GM23338 (cell line): ENCODE measurements around the gene PRKAR1B. TPM values are rescaled to one million over a fixed set of nuclear protein-coding genes. Genes with fewer than 3 reads are reported as not detected.

Source experiments
- ATAC-seq: fragments of 200-7000 bp; cut with Tn5 transposase; 3 replicates; pipeline ENCODE4 v1.9.1; 2020
- DNase-seq: peaks from one replicate; pipeline ENCODE4 v3.0.0-alpha.2; 2015; ENCODE audit warnings: low spot score
- H2AFZ ChIP-seq: fragments of 200-600 bp; sonication (generic); 2 replicates; pipeline ENCODE4 v1.8.0; 2016; ENCODE audit warnings: antibody characterized with exemption, mild to moderate bottlenecking, moderate library complexity
- H3F3A ChIP-seq: fragments of 200-600 bp; sonication (generic); replicated peaks from 2 replicates; pipeline ENCODE4 v1.8.0; 2017; ENCODE audit warnings: antibody characterized with exemption, mixed run types, low read depth
- H3K27ac ChIP-seq: fragments of 200-600 bp; sonication (generic); 2 replicates; pipeline ENCODE4 v1.6.1; 2016; ENCODE audit warnings: low read depth
- H3K27me3 ChIP-seq: fragments of 200-600 bp; sonication (generic); 2 replicates; pipeline ENCODE4 v1.8.0; 2016; ENCODE audit warnings: mild to moderate bottlenecking, mixed run types, moderate library complexity; ENCODE audit not compliant: insufficient read depth
- H3K36me3 ChIP-seq: fragments of 200-600 bp; sonication (generic); 2 replicates; pipeline ENCODE4 v1.8.0; 2016; ENCODE audit warnings: mild to moderate bottlenecking; ENCODE audit not compliant: insufficient read depth
- H3K4me1 ChIP-seq: fragments of 200-600 bp; sonication (generic); 2 replicates; pipeline ENCODE4 v1.8.0; 2016; ENCODE audit warnings: mild to moderate bottlenecking, moderate library complexity; ENCODE audit not compliant: insufficient read depth
- H3K4me2 ChIP-seq: fragments of 200-600 bp; sonication (generic); 2 replicates; pipeline ENCODE4 v1.7.1; 2017; ENCODE audit warnings: mixed run types
- H3K4me3 ChIP-seq: fragments of 200-600 bp; sonication (generic); 2 replicates; pipeline ENCODE4 v1.6.1; 2016; ENCODE audit warnings: mixed run types
- H3K79me2 ChIP-seq: fragments of 200-600 bp; sonication (generic); replicated peaks from 2 replicates; pipeline ENCODE4 v1.8.0; 2017; ENCODE audit warnings: mild to moderate bottlenecking; ENCODE audit not compliant: insufficient read depth
- H3K9me2 ChIP-seq: fragments of 200-600 bp; sonication (generic); 2 replicates; pipeline ENCODE4 v1.8.0; 2017; ENCODE audit not compliant: insufficient read depth
- H4K20me1 ChIP-seq: fragments of 200-600 bp; sonication (generic); replicated peaks from 2 replicates; pipeline ENCODE4 v1.8.0; 2017; ENCODE audit warnings: mild to moderate bottlenecking; ENCODE audit not compliant: insufficient read depth
- H3K27ac Mint-ChIP-seq: 2 replicates; pipeline ENCODE4 v1.8.0; 2020; ENCODE audit warnings: inconsistent platforms, mild to moderate bottlenecking, moderate library complexity, mixed read lengths
- H3K27me3 Mint-ChIP-seq: 3 replicates; pipeline ENCODE4 v1.8.0; 2022; ENCODE audit warnings: low read depth, mild to moderate bottlenecking, moderate library complexity, mixed read lengths, inconsistent platforms; ENCODE audit not compliant: insufficient read depth, poor library complexity
- H3K36me3 Mint-ChIP-seq: 3 replicates; pipeline ENCODE4 v1.8.0; 2021; ENCODE audit warnings: low read depth, mild to moderate bottlenecking, inconsistent platforms, moderate library complexity, mixed read lengths
- H3K4me1 Mint-ChIP-seq: 3 replicates; pipeline ENCODE4 v1.8.0; 2020; ENCODE audit warnings: mild to moderate bottlenecking, inconsistent platforms, mixed read lengths
- H3K4me3 Mint-ChIP-seq: 3 replicates; pipeline ENCODE4 v1.8.0; 2021; ENCODE audit warnings: moderate library complexity, mild to moderate bottlenecking, inconsistent platforms, mixed read lengths
- H3K9me3 Mint-ChIP-seq: 3 replicates; pipeline ENCODE4 v1.8.0; 2020; ENCODE audit warnings: moderate library complexity, mild to moderate bottlenecking, inconsistent platforms, mixed read lengths
- CREB1 ChIP-seq: fragments of 250-450 bp; sonication (Bioruptor Pico); IDR thresholded peaks from 2 replicates; pipeline ENCODE4 v1.5.0; 2020; ENCODE audit warnings: low read depth, mild to moderate bottlenecking, moderate library complexity
- CTCF ChIP-seq, 2 experiments: fragments of 200-600 bp in 1 of 2; sonication (generic) in 1 of 2; conservative IDR thresholded peaks; 2 replicates each; pipeline versions ENCODE4 v1.5.1 to v1.6.1; 2016 to 2017; ENCODE audit warnings: antibody characterized with exemption in 2 of 2, low read depth in 2 of 2, mild to moderate bottlenecking in 2 of 2, moderate library complexity in 1 of 2
- EZH2 ChIP-seq: fragments of 200-600 bp; sonication (generic); IDR thresholded peaks from one replicate; pipeline ENCODE4 v1.8.0; 2017; ENCODE audit warnings: antibody characterized with exemption, mild to moderate bottlenecking, low read depth; ENCODE audit not compliant: unreplicated experiment
- EZH2phosphoT487 ChIP-seq: fragments of 200-600 bp; sonication (generic); IDR thresholded peaks from one replicate; pipeline ENCODE4 v1.8.1; 2018; ENCODE audit warnings: antibody characterized with exemption; ENCODE audit not compliant: unreplicated experiment
- JUNB ChIP-seq: IDR thresholded peaks from one replicate; pipeline ENCODE4 v1.6.1; 2016; ENCODE audit warnings: antibody characterized with exemption; ENCODE audit not compliant: unreplicated experiment
- NANOG ChIP-seq: IDR thresholded peaks from 2 replicates; pipeline ENCODE4 v1.6.1; 2016; ENCODE audit warnings: antibody characterized with exemption, borderline replicate concordance
- POLR2AphosphoS5 ChIP-seq: IDR thresholded peaks from 2 replicates; pipeline ENCODE4 v1.6.1; 2016; ENCODE audit warnings: antibody characterized with exemption, low read depth
- STAT1 ChIP-seq: IDR thresholded peaks from one replicate; pipeline ENCODE4 v1.6.1; 2016; ENCODE audit warnings: antibody characterized with exemption; ENCODE audit not compliant: unreplicated experiment
- ZNF114 ChIP-seq: fragments of 250-450 bp; sonication (Bioruptor Pico); IDR thresholded peaks from 2 replicates; pipeline ENCODE4 v1.5.0; 2020; ENCODE audit warnings: mild to moderate bottlenecking, moderate library complexity
- ZNF331 ChIP-seq: fragments of 250-450 bp; sonication (Bioruptor Pico); IDR thresholded peaks from 2 replicates; pipeline ENCODE4 v1.5.0; 2020; ENCODE audit warnings: low read depth, mild to moderate bottlenecking, moderate library complexity
- ZNF462 ChIP-seq: fragments of 250-450 bp; sonication (Bioruptor Pico); IDR thresholded peaks from 2 replicates; pipeline ENCODE4 v1.5.0; 2020; ENCODE audit warnings: mild to moderate bottlenecking, moderate library complexity
- polyA plus RNA-seq: library from polyadenylated mRNA; unstranded; fragments of >200 nt; fragmentation: Nextera tagmentation; extraction: Ambion mirVana; gene quantifications from 2 replicates; pipeline ENCODE4 v1.2.1, GENCODE V29; 2016
- total RNA-seq: library from RNA; depleted of rRNA; stranded (reverse); fragments of >200 nt; shearing (Covaris generic); gene quantifications from 2 replicates; pipeline ENCODE4 v1.2.3, GENCODE V29; 2014
- TF ChIP-seq, protein P1 (sequence below): IDR thresholded peaks from 2 replicates; pipeline ENCODE4 v1.6.1; 2016; ENCODE audit warnings: antibody characterized with exemption
- TF ChIP-seq, protein P2 (sequence below): IDR thresholded peaks from one replicate; pipeline ENCODE4 v1.6.1; 2018; ENCODE audit warnings: antibody characterized with exemption; ENCODE audit not compliant: unreplicated experiment

The PRKAR1B gene
- total and polyA plus RNA-seq, 2 experiments from 2014 or later, result 35.7 to 36.7 TPM

DNA sequence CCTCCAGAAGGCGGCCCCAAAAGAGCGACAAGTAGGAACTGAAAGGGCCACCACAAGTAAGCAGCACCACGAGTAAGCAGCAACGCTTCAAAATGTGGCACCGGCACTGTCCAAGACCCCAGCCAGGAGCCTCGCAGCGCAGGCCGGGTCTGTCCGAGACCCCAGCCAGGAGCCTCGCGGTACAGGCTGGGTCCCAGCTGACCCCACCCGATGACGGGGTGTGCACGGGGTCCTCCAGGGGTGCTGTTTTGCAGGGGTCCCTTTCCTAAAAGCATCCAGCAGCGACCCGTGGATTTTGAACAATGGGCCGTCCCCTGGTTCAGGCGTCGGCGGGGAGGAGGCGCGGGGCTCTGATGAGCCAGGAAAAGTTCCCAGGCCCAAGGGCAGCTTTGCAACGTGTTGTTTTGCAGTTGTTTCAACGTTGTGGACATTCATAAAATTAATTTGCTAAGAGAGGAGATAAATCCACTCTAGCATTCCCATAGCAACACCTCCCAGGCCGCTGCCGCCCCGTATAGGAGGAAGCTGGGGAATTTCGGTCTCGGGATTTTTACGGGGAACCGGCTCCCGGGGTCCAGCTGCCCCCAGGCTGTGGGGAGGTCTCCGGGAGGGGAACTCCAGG, 155.9 kb downstream of the PRKAR1B start:
- Histone ChIP-seq H3K27me3 (no peaks in the 10 kb centered on the region), H3K36me3 (no peaks in the 10 kb centered on the region), H4K20me1 (no peaks in the 10 kb centered on the region), H3K79me2 (peaks cover 4% of the 10 kb centered on the region; the same call in 1 of the 2 replicates), H3K4me2 (no peak overlapping the region), H3K4me1 (no peaks in the 10 kb centered on the region; the same call in 1 of the 2 replicates), H3K4me3 (no peak overlapping the region), H3K9me2 (peaks cover 2% of the 10 kb centered on the region), H3F3A (no peaks in the 10 kb centered on the region), H3K27ac (no peak overlapping the region), H2AFZ (no peak overlapping the region)
- H3K4me3 Mint-ChIP-seq, result no peak overlapping the region
- H3K4me1 Mint-ChIP-seq, result peaks cover 19% of the 10 kb centered on the region
- peaks cover 4% of the 10 kb centered on the region for H3K27me3 Mint-ChIP-seq
- ATAC-seq (no peak), DNase-seq (no peak)
- no peak for TF ChIP-seq STAT1
- no peak for TF ChIP-seq POLR2AphosphoS5
- TF ChIP-seq JUNB, result no peak
- TF ChIP-seq ZNF462 (CRISPR knock-in tag), result no peak
- no peak for TF ChIP-seq ZNF114 (CRISPR knock-in tag)
- TF ChIP-seq CTCF (conservative IDR thresholded peaks at IDR 0.05; ENCODE audit: low read depth in 2 of 2), result no peak
- TF ChIP-seq EZH2, result no peak
- no peak for TF ChIP-seq CREB1 (CRISPR knock-in tag)
- no peak for TF ChIP-seq ZNF331 (CRISPR knock-in tag)
- TF ChIP-seq, protein P1, sequence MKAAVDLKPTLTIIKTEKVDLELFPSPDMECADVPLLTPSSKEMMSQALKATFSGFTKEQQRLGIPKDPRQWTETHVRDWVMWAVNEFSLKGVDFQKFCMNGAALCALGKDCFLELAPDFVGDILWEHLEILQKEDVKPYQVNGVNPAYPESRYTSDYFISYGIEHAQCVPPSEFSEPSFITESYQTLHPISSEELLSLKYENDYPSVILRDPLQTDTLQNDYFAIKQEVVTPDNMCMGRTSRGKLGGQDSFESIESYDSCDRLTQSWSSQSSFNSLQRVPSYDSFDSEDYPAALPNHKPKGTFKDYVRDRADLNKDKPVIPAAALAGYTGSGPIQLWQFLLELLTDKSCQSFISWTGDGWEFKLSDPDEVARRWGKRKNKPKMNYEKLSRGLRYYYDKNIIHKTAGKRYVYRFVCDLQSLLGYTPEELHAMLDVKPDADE, result no peak
- TF ChIP-seq NANOG, result no peak
- TF ChIP-seq, protein P2, sequence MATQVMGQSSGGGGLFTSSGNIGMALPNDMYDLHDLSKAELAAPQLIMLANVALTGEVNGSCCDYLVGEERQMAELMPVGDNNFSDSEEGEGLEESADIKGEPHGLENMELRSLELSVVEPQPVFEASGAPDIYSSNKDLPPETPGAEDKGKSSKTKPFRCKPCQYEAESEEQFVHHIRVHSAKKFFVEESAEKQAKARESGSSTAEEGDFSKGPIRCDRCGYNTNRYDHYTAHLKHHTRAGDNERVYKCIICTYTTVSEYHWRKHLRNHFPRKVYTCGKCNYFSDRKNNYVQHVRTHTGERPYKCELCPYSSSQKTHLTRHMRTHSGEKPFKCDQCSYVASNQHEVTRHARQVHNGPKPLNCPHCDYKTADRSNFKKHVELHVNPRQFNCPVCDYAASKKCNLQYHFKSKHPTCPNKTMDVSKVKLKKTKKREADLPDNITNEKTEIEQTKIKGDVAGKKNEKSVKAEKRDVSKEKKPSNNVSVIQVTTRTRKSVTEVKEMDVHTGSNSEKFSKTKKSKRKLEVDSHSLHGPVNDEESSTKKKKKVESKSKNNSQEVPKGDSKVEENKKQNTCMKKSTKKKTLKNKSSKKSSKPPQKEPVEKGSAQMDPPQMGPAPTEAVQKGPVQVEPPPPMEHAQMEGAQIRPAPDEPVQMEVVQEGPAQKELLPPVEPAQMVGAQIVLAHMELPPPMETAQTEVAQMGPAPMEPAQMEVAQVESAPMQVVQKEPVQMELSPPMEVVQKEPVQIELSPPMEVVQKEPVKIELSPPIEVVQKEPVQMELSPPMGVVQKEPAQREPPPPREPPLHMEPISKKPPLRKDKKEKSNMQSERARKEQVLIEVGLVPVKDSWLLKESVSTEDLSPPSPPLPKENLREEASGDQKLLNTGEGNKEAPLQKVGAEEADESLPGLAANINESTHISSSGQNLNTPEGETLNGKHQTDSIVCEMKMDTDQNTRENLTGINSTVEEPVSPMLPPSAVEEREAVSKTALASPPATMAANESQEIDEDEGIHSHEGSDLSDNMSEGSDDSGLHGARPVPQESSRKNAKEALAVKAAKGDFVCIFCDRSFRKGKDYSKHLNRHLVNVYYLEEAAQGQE, result no peak
- no peak for TF ChIP-seq EZH2phosphoT487
- peaks cover 19% of the 10 kb centered on the region for H3K36me3 Mint-ChIP-seq
- no peak overlapping the region for H3K27ac Mint-ChIP-seq
- peaks cover 10% of the 10 kb centered on the region; the same call in 2 of the 3 replicates for H3K9me3 Mint-ChIP-seq
